ENCODE measurements around the gene TBC1D22B. TPM values are rescaled to one million over a fixed set of nuclear protein-coding genes. Genes with fewer than 3 reads are reported as not detected.
A peak's percentile ranks its signal among the peaks of the same experiment; 100 is the strongest.

The TBC1D22B gene
- total RNA-seq, 6 donors from 2014 or later = 10.0 to 17.8 (median 10.9) TPM

GRCh38 chr6:37244430-37245310 is 12.9 kb upstream of the TBC1D22B start:
- Histone ChIP-seq H3K36me3 (no peaks in the 10 kb centered on the region), H3K27ac (peak overlapping the region; percentile 52 to 81 (median 68)), H3K4me1 (peaks cover 13 to 31% (median 28%) of the 10 kb centered on the region in 4 donors), H3K4me3 (no peak overlapping the region), H3K27me3 (no peaks in the 10 kb centered on the region), H3K9me3 (no peaks in the 10 kb centered on the region)
- DNase-seq = peak in 1 of 2 donors; percentile 88
- TF ChIP-seq EP300 (IDR thresholded peaks at IDR 0.05) (peak in 2 of 4 donors; percentile 70 to 88), POLR2A (IDR thresholded peaks at IDR 0.05) (peak in 1 of 4 donors; percentile 30), POLR2AphosphoS5 (IDR thresholded peaks at IDR 0.05) (peak; percentile 78 to 90)
- TF ChIP-seq, protein P1, sequence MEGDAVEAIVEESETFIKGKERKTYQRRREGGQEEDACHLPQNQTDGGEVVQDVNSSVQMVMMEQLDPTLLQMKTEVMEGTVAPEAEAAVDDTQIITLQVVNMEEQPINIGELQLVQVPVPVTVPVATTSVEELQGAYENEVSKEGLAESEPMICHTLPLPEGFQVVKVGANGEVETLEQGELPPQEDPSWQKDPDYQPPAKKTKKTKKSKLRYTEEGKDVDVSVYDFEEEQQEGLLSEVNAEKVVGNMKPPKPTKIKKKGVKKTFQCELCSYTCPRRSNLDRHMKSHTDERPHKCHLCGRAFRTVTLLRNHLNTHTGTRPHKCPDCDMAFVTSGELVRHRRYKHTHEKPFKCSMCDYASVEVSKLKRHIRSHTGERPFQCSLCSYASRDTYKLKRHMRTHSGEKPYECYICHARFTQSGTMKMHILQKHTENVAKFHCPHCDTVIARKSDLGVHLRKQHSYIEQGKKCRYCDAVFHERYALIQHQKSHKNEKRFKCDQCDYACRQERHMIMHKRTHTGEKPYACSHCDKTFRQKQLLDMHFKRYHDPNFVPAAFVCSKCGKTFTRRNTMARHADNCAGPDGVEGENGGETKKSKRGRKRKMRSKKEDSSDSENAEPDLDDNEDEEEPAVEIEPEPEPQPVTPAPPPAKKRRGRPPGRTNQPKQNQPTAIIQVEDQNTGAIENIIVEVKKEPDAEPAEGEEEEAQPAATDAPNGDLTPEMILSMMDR (IDR thresholded peaks at IDR 0.05) = no peak
- WGBS, 2 donors = 49 to 50% methylated on average over 6 of the region's 6 CpGs
- peak; percentile 80 to 94 for ATAC-seq (ENCODE audit: low FRiP score in 2 of 2)

DNA sequence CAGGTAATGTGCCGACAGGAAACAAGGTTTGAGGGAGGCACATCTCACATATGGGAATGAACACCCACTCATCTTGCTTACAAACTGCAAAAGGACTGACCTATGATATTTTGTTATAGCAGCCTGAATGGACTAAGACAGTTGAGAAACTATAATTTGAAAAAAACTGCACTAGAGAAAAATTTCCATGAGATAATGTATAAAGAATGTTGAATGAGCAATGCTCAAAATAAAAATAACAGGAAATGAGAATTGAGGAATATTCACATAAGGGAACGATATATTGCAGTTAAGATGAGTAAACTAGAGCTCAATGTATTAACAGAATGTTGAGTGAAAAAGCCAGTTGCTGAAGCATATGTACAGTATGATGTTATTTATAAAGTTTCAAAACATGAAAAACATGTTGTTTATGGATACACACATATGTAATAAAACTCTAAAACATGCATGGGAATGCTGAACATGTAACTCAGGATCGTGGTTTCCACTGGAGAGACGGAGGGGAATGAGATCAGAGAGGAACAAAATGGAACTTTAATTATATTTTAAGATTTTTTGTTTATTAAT is 6.3 kb upstream of the TBC1D22B start:
- ATAC-seq (ENCODE audit: low FRiP score in 2 of 2) = no peak
- no peak overlapping the region for H3K27ac ChIP-seq
- WGBS, 2 donors = 66 to 72% methylated on average over 4 of the region's 4 CpGs
- H3K4me1 ChIP-seq = no peaks in the 10 kb centered on the region
- H3K4me3 ChIP-seq = no peak overlapping the region
- H3K36me3 ChIP-seq = no peaks in the 10 kb centered on the region
- no peak for DNase-seq
- no peaks in the 10 kb centered on the region for H3K27me3 ChIP-seq
- TF ChIP-seq POLR2AphosphoS5 (IDR thresholded peaks at IDR 0.05) (no peak), EP300 (IDR thresholded peaks at IDR 0.05) (no peak), POLR2A (IDR thresholded peaks at IDR 0.05) (no peak)
- TF ChIP-seq, protein P1 (IDR thresholded peaks at IDR 0.05) = no peak
- no peaks in the 10 kb centered on the region for H3K9me3 ChIP-seq

DNA sequence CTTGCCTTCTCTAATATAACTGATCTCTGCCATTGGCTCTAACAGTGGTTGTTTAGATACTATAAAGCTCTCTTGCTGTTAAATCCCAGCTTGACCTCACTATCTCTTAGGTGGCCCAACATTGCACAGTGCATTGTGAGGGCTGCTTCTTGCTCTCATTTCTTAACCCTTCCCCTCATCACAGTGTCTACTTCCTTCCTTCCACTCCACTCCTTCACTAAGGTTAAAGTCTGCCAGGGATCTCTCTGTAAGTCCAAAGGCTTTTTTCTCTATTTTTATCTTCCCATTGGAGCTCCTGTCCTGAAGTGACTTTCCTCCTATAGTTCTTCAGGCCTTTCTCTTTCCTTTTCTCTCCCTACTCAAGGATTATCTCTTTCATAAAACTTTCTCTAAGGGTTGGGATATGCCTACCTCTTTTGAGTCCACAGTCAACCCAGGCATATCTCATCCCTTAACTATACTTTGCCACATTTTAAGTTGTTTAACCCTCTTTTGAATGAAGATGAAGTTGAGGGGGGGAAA is 4.0 kb upstream of the TBC1D22B start:
- DNase-seq (no peak), ATAC-seq (ENCODE audit: low FRiP score in 2 of 2) (no peak)
- TF ChIP-seq POLR2A (IDR thresholded peaks at IDR 0.05) = no peak
- TF ChIP-seq, protein P1 (IDR thresholded peaks at IDR 0.05) = no peak
- TF ChIP-seq EP300 (IDR thresholded peaks at IDR 0.05) = no peak
- TF ChIP-seq POLR2AphosphoS5 (IDR thresholded peaks at IDR 0.05) = no peak

DNA sequence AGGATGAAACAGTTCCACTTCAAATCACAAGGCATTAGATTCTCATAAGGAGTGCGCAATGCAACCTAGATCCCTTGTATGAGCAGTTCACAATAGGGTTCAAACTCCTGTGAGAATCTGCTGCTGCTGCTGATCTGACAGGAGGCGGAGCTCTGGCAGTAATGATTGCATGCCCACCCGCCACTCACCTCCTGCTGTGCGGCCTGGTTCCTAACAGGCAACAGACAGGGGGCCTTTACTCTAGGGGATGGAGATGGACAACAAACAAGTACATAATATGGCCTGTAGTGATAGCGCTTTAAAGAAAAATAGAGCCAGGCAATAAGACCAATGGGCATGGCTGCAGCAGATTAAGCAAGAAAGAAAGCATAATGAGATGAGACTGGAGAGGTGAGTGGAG is 2.7 kb upstream of the TBC1D22B start:
- no peak for DNase-seq
- ATAC-seq (ENCODE audit: low FRiP score in 2 of 2) = no peak
- Histone ChIP-seq H3K4me3 (no peak overlapping the region), H3K36me3 (no peaks in the 10 kb centered on the region), H3K4me1 (peaks cover 15 to 22% (median 19%) of the 10 kb centered on the region in 4 donors), H3K9me3 (no peaks in the 10 kb centered on the region), H3K27ac (no peak overlapping the region), H3K27me3 (no peaks in the 10 kb centered on the region)
- no peak for TF ChIP-seq EP300 (IDR thresholded peaks at IDR 0.05)
- TF ChIP-seq POLR2A (IDR thresholded peaks at IDR 0.05) = no peak
- TF ChIP-seq, protein P1 (IDR thresholded peaks at IDR 0.05) = no peak
- TF ChIP-seq POLR2AphosphoS5 (IDR thresholded peaks at IDR 0.05) = no peak
- WGBS, 2 donors = 92 to 95% methylated on average over 5 of the region's 5 CpGs

More for the DNA sequence above, 4.0 kb upstream of the TBC1D22B start:
- no peaks in the 10 kb centered on the region for H3K27me3 ChIP-seq
- H3K4me3 ChIP-seq = no peak overlapping the region
- no peaks in the 10 kb centered on the region for H3K9me3 ChIP-seq
- H3K27ac ChIP-seq = no peak overlapping the region
- peaks cover 3 to 8% (median 6%) of the 10 kb centered on the region in 4 donors for H3K4me1 ChIP-seq
- no peaks in the 10 kb centered on the region for H3K36me3 ChIP-seq
